Measurements from ENCODE around the gene TMEM156. TPM values are rescaled to one million over a fixed set of nuclear protein-coding genes. Genes with fewer than 3 reads are reported as not detected.

TMEM156 gene
- total and polyA plus RNA-seq, 10 donors = 10.5 to 76.1 (median 17.0) TPM

GRCh38 chr4:38931125-38931524 lies 101.1 kb downstream of the TMEM156 start:
- intact Hi-C loops (cut with DNase I; ENCODE audit: low total_unique reads) = no loop called here
- WGBS, 5 donors = 71 to 88% (median 77%) methylated on average over 5 of the region's 5 CpGs

GRCh38 chr4:38930707-38931106 lies 101.5 kb downstream of the TMEM156 start:
- intact Hi-C loops (cut with DNase I; ENCODE audit: low total_unique reads) = no loop called here
- TF ChIP-seq POLR2AphosphoS5 (IDR thresholded peaks at IDR 0.05) (no peak), CTCF (IDR thresholded peaks at IDR 0.05 in 8 of 11, conservative IDR thresholded peaks at IDR 0.05 in 3 of 11) (no peak), POLR2A (IDR thresholded peaks at IDR 0.05) (no peak)
- 88 to 90% (median 90%) methylated on average over 6 of the region's 6 CpGs for WGBS, 5 donors

More at GRCh38 chr4:38931125-38931524, 101.1 kb downstream of the TMEM156 start:
- no peak for TF ChIP-seq POLR2A (IDR thresholded peaks at IDR 0.05)
- no peak for TF ChIP-seq CTCF (IDR thresholded peaks at IDR 0.05 in 8 of 11, conservative IDR thresholded peaks at IDR 0.05 in 3 of 11)
- TF ChIP-seq POLR2AphosphoS5 (IDR thresholded peaks at IDR 0.05) = no peak
- Histone ChIP-seq H3K27ac (no peak overlapping the region), H3K4me1 (no peaks in the 10 kb centered on the region), H3K4me3 (no peak overlapping the region), H3K27me3 (replicated peaks in 1 of 7) (no peaks in the 10 kb centered on the region), H3K36me3 (peaks cover 0 to 97% (median 21%) of the 10 kb centered on the region in 6 donors), H3K9me3 (no peaks in the 10 kb centered on the region)
- DNase-seq = no peak

GRCh38 chr4:38930204-38930603 lies 102.0 kb downstream of the TMEM156 start:
- H3K36me3 ChIP-seq = peaks cover 0 to 91% (median 20%) of the 10 kb centered on the region in 6 donors
- no peaks in the 10 kb centered on the region for H3K27me3 ChIP-seq (replicated peaks in 1 of 7)
- H3K4me1 ChIP-seq = no peaks in the 10 kb centered on the region
- H3K9me3 ChIP-seq = no peaks in the 10 kb centered on the region
- DNase-seq = no peak
- WGBS, 5 donors = 38 to 81% (median 47%) methylated on average over 1 of the region's 1 CpG
- no peak overlapping the region for H3K27ac ChIP-seq
- no peak overlapping the region for H3K4me3 ChIP-seq
- intact Hi-C loops (cut with DNase I; ENCODE audit: low total_unique reads) = no loop called here
- no peak for TF ChIP-seq POLR2A (IDR thresholded peaks at IDR 0.05)
- TF ChIP-seq CTCF (IDR thresholded peaks at IDR 0.05 in 8 of 11, conservative IDR thresholded peaks at IDR 0.05 in 3 of 11) = no peak
- no peak for TF ChIP-seq POLR2AphosphoS5 (IDR thresholded peaks at IDR 0.05)

More at GRCh38 chr4:38930707-38931106, 101.5 kb downstream of the TMEM156 start:
- Histone ChIP-seq H3K4me3 (no peak overlapping the region), H3K27ac (no peak overlapping the region), H3K4me1 (no peaks in the 10 kb centered on the region), H3K36me3 (peaks cover 0 to 96% (median 20%) of the 10 kb centered on the region in 6 donors), H3K27me3 (replicated peaks in 1 of 7) (no peaks in the 10 kb centered on the region), H3K9me3 (no peaks in the 10 kb centered on the region)
- no peak for DNase-seq

GRCh38 chr4:38928974-38929373 lies 103.2 kb downstream of the TMEM156 start:
- no peak for DNase-seq
- Histone ChIP-seq H3K27me3 (replicated peaks in 1 of 7) (no peaks in the 10 kb centered on the region), H3K27ac (no peak overlapping the region), H3K36me3 (peaks cover 0 to 80% (median 20%) of the 10 kb centered on the region in 6 donors), H3K9me3 (no peaks in the 10 kb centered on the region), H3K4me3 (no peak overlapping the region), H3K4me1 (peaks cover 0 to 1% (median 0%) of the 10 kb centered on the region in 6 donors)
- no peak for TF ChIP-seq POLR2AphosphoS5 (IDR thresholded peaks at IDR 0.05)
- no peak for TF ChIP-seq POLR2A (IDR thresholded peaks at IDR 0.05)
- TF ChIP-seq CTCF (IDR thresholded peaks at IDR 0.05 in 8 of 11, conservative IDR thresholded peaks at IDR 0.05 in 3 of 11) = no peak
- intact Hi-C loops (cut with DNase I; ENCODE audit: low total_unique reads) = no loop called here
- WGBS, 5 donors = 83 to 92% (median 91%) methylated on average over 9 of the region's 9 CpGs

Data from spleen (tissue), 11 donors.